Neural progenitor cell (in vitro differentiated cells): ENCODE results near the gene GUCA2B. TPM values are rescaled to one million over a fixed set of nuclear protein-coding genes. Genes with fewer than 3 reads are reported as not detected.

Experiments
- DNase-seq: peaks from one replicate; pipeline ENCODE4 v3.0.0-alpha.2; 2016; ENCODE audit warnings: low spot score
- H2AFZ ChIP-seq: fragments of 200-600 bp; sonication (generic); replicated peaks from 2 replicates; pipeline ENCODE4 v1.6.1; 2016; ENCODE audit warnings: antibody characterized with exemption
- H3F3A ChIP-seq: fragments of 200-600 bp; sonication (generic); 2 replicates; pipeline ENCODE4 v1.6.1; 2016; ENCODE audit warnings: antibody characterized with exemption, low read depth
- H3K27ac ChIP-seq: fragments of 200-600 bp; sonication (generic); 2 replicates; pipeline ENCODE4 v1.5.1; 2016; ENCODE audit warnings: mild to moderate bottlenecking
- H3K27me3 ChIP-seq: fragments of 200-600 bp; sonication (generic); 2 replicates; pipeline ENCODE4 v1.6.1; 2016; ENCODE audit warnings: mild to moderate bottlenecking, moderate library complexity
- H3K36me3 ChIP-seq: fragments of 200-600 bp; sonication (generic); 2 replicates; pipeline ENCODE4 v1.5.1; 2016
- H3K4me1 ChIP-seq: fragments of 200-600 bp; sonication (generic); 2 replicates; pipeline ENCODE4 v1.6.1; 2016; ENCODE audit warnings: mixed run types
- H3K4me2 ChIP-seq: fragments of 200-600 bp; sonication (generic); 2 replicates; pipeline ENCODE4 v1.6.1; 2016
- H3K4me3 ChIP-seq: fragments of 200-600 bp; sonication (generic); 2 replicates; pipeline ENCODE4 v1.5.1; 2016
- H3K79me2 ChIP-seq: fragments of 200-600 bp; sonication (generic); 2 replicates; pipeline ENCODE4 v1.6.1; 2016; ENCODE audit warnings: low read depth
- H3K9ac ChIP-seq: fragments of 200-600 bp; sonication (generic); 2 replicates; pipeline ENCODE4 v1.6.1; 2016
- H3K9me3 ChIP-seq: fragments of 200-600 bp; sonication (generic); 2 replicates; pipeline ENCODE4 v1.5.1; 2016; ENCODE audit warnings: low read depth
- H4K20me1 ChIP-seq: fragments of 200-600 bp; sonication (generic); 2 replicates; pipeline ENCODE4 v1.6.1; 2016; ENCODE audit warnings: low read depth
- H3K27ac Mint-ChIP-seq: 3 replicates; pipeline ENCODE4 v1.8.0; 2021; ENCODE audit warnings: mixed read lengths
- H3K27me3 Mint-ChIP-seq: 2 replicates; pipeline ENCODE4 v1.8.0; 2022; ENCODE audit warnings: low read depth, mild to moderate bottlenecking, inconsistent platforms, moderate library complexity, mixed read lengths; ENCODE audit not compliant: insufficient read depth
- H3K36me3 Mint-ChIP-seq: 3 replicates; pipeline ENCODE4 v1.8.0; 2021; ENCODE audit warnings: mixed read lengths
- H3K4me1 Mint-ChIP-seq: 3 replicates; pipeline ENCODE4 v1.8.0; 2021; ENCODE audit warnings: mixed read lengths
- H3K4me3 Mint-ChIP-seq: 3 replicates; pipeline ENCODE4 v1.8.0; 2021; ENCODE audit warnings: mild to moderate bottlenecking, moderate library complexity, mixed read lengths
- H3K9me3 Mint-ChIP-seq: 3 replicates; pipeline ENCODE4 v1.8.0; 2020; ENCODE audit warnings: mixed read lengths
- CTCF ChIP-seq: fragments of 200-600 bp; sonication (generic); IDR thresholded peaks from 2 replicates; pipeline ENCODE4 v1.5.1; 2017; ENCODE audit warnings: antibody characterized with exemption, mild to moderate bottlenecking
- EZH2 ChIP-seq: fragments of 200-600 bp; sonication (generic); IDR thresholded peaks from 2 replicates; pipeline ENCODE4 v1.6.1; 2017; ENCODE audit warnings: antibody characterized with exemption, mild to moderate bottlenecking, moderate library complexity
- EZH2phosphoT487 ChIP-seq: fragments of 200-600 bp; sonication (generic); IDR thresholded peaks from 2 replicates; pipeline ENCODE4 v1.6.1; 2017; ENCODE audit warnings: antibody characterized with exemption
- total RNA-seq: library from RNA; depleted of rRNA; stranded (reverse); fragments of >200 nt; gene quantifications from 2 replicates; pipeline ENCODE4 v1.2.3, GENCODE V29; 2015; ENCODE audit warnings: low replicate concordance

The GUCA2B gene
- total RNA-seq = not detected in 2 replicates

GRCh38 chr1:42152907-42153600, at the start of gene GUCA2B:
TSS of gene GUCA2B (plus strand) at chr1:42153410. CDS start at chr1:42153451, 41 bp downstream.
- Histone ChIP-seq H3K9ac (no peak within 1 kb of the TSS), H3F3A (no peaks in the 10 kb centered on the region), H3K27me3 (no peaks in the 10 kb centered on the region), H3K79me2 (no peaks in the 10 kb centered on the region), H4K20me1 (no peaks in the 10 kb centered on the region), H3K4me1 (no peaks in the 10 kb centered on the region), H3K36me3 (no peaks in the 10 kb centered on the region), H3K27ac (no peak within 1 kb of the TSS), H2AFZ (no peak within 1 kb of the TSS), H3K4me3 (no peak within 1 kb of the TSS), H3K9me3 (no peaks in the 10 kb centered on the region), H3K4me2 (no peak within 1 kb of the TSS)
- TF ChIP-seq CTCF (no peak), EZH2 (no peak), EZH2phosphoT487 (no peak)
- H3K27me3 Mint-ChIP-seq = peaks cover 5% of the 10 kb centered on the region
- no peak for DNase-seq
- H3K4me1 Mint-ChIP-seq = no peaks in the 10 kb centered on the region
- peak within 1 kb of the TSS; percentile 15 for H3K4me3 Mint-ChIP-seq
- no peak within 1 kb of the TSS for H3K27ac Mint-ChIP-seq
- H3K36me3 Mint-ChIP-seq = no peaks in the 10 kb centered on the region
- no peaks in the 10 kb centered on the region for H3K9me3 Mint-ChIP-seq

DNA sequence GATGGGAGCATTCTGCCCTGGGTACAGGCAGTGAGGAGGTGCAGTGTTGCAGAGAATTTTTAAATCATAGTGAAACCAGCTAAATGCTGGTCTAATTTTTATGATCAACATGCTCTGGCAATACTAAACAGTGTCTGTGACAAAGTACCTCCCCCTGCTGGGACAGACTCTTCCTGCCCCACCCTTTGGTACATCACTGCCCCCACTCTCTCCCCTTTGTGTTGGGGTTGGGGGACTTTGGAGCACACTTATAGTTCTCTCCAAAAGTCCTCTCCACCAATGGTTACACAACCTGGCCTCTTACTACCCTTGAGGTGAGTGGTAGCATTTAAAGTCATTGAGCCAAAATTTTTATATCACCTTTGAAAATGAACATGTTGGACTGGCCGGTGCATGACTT, 48.2 kb upstream of the GUCA2B start:
- Histone ChIP-seq H3K4me3 (no peak overlapping the region), H3K27me3 (peaks cover 4% of the 10 kb centered on the region), H3K27ac (no peak overlapping the region), H3K4me2 (no peak overlapping the region), H3K9me3 (no peaks in the 10 kb centered on the region), H3K79me2 (no peaks in the 10 kb centered on the region), H3K9ac (no peak overlapping the region), H2AFZ (no peak overlapping the region), H3F3A (no peaks in the 10 kb centered on the region), H3K36me3 (no peaks in the 10 kb centered on the region), H4K20me1 (no peaks in the 10 kb centered on the region), H3K4me1 (no peaks in the 10 kb centered on the region)
- Mint-ChIP-seq H3K4me3 (no peak overlapping the region), H3K27ac (no peak overlapping the region), H3K4me1 (no peaks in the 10 kb centered on the region), H3K27me3 (peaks cover 5% of the 10 kb centered on the region), H3K9me3 (no peaks in the 10 kb centered on the region), H3K36me3 (no peaks in the 10 kb centered on the region)
- TF ChIP-seq CTCF (no peak), EZH2phosphoT487 (no peak), EZH2 (no peak)
- no peak for DNase-seq

- H3K27me3 ChIP-seq = no peaks in the 10 kb centered on the region
- DNase-seq = no peak
- H3K27ac ChIP-seq = no peak overlapping the region
- no peak overlapping the region for H3K4me3 ChIP-seq
- Mint-ChIP-seq H3K4me1 (no peaks in the 10 kb centered on the region), H3K4me3 (no peak overlapping the region), H3K36me3 (no peaks in the 10 kb centered on the region), H3K27me3 (peaks cover 5% of the 10 kb centered on the region), H3K9me3 (no peaks in the 10 kb centered on the region), H3K27ac (no peak overlapping the region)
- H3K79me2 ChIP-seq = no peaks in the 10 kb centered on the region
- no peaks in the 10 kb centered on the region for H3K4me1 ChIP-seq
- H3K4me2 ChIP-seq = no peak overlapping the region
- no peaks in the 10 kb centered on the region for H3K9me3 ChIP-seq
- H4K20me1 ChIP-seq = no peaks in the 10 kb centered on the region
- no peak overlapping the region for H3K9ac ChIP-seq
- TF ChIP-seq EZH2 (no peak), EZH2phosphoT487 (no peak), CTCF (no peak)
- no peaks in the 10 kb centered on the region for H3K36me3 ChIP-seq
- no peak overlapping the region for H2AFZ ChIP-seq
- H3F3A ChIP-seq = no peaks in the 10 kb centered on the region
Measured at GRCh38 chr1:42108309-42108708, 44.9 kb upstream of the GUCA2B start.
